HepG2 (cell line): ENCODE data around the gene RBMS2. TPM values are rescaled to one million over a fixed set of nuclear protein-coding genes. Genes with fewer than 3 reads are reported as not detected.
A peak's percentile ranks its signal among the peaks of the same experiment; 100 is the strongest.

Experiments
- ARNT ChIP-seq: fragments of 450-650 bp; IDR thresholded peaks from 2 replicates; pipeline ENCODE4 v1.6.1; 2017
- CREB1 ChIP-seq, 2 experiments: fragments of 450-650 bp in 1 of 2; IDR thresholded peaks; 2 replicates each; pipeline ENCODE4 v1.6.1; 2016 to 2017; ENCODE audit warnings: control low read depth in 1 of 2, mild to moderate bottlenecking in 1 of 2, missing compliant biosample characterization in 1 of 2, missing genetic modification characterization in 1 of 2
- GATAD1 ChIP-seq: IDR thresholded peaks from 2 replicates; pipeline ENCODE4 v1.6.1; 2016; ENCODE audit warnings: missing genetic modification reagents, missing compliant biosample characterization
- KLF6 ChIP-seq: IDR thresholded peaks from 2 replicates; pipeline ENCODE4 v1.8.0; 2016; ENCODE audit warnings: missing biosample characterization, missing genetic modification reagents
- MED1 ChIP-seq: sonication (generic); formaldehyde crosslinking; IDR thresholded peaks from 2 replicates; pipeline ENCODE4 v1.4.0; 2020; ENCODE audit warnings: missing genetic modification reagents
- NCOA2 ChIP-seq: sonication (generic); formaldehyde crosslinking; IDR thresholded peaks from 2 replicates; pipeline ENCODE4 v1.8.0; 2022; ENCODE audit warnings: inconsistent platforms
- PHF20 ChIP-seq: sonication (generic); formaldehyde crosslinking; IDR thresholded peaks from 2 replicates; pipeline ENCODE4 v1.5.0; 2020; ENCODE audit warnings: mild to moderate bottlenecking, missing genetic modification reagents
- RFX5 ChIP-seq: IDR thresholded peaks from 2 replicates; pipeline ENCODE4 v1.6.1; 2011; ENCODE audit warnings: low read depth, low read length, improper control_type of control experiment
- SETDB1 ChIP-seq: sonication (generic); formaldehyde crosslinking; IDR thresholded peaks from 2 replicates; pipeline ENCODE4 v1.5.1; 2020; ENCODE audit warnings: missing genetic modification reagents, mild to moderate bottlenecking, borderline replicate concordance
- TBX3 ChIP-seq: fragments of 450-650 bp; IDR thresholded peaks from 2 replicates; pipeline ENCODE4 v1.6.1; 2017; ENCODE audit warnings: antibody characterized with exemption, mild to moderate bottlenecking, inconsistent platforms, borderline replicate concordance
- ZFAT ChIP-seq: sonication (generic); formaldehyde crosslinking; conservative IDR thresholded peaks from 2 replicates; pipeline ENCODE4 v1.8.1; 2023; ENCODE audit warnings: missing genetic modification reagents, inconsistent platforms
- ZNF235 ChIP-seq: sonication (generic); formaldehyde crosslinking; IDR thresholded peaks from 2 replicates; pipeline ENCODE4 v1.8.1; 2023; ENCODE audit warnings: mild to moderate bottlenecking, missing genetic modification reagents, borderline replicate concordance
- ZNF326 ChIP-seq: sonication (generic); formaldehyde crosslinking; IDR thresholded peaks from 2 replicates; pipeline ENCODE4 v1.4.0; 2020; ENCODE audit warnings: missing genetic modification reagents, borderline replicate concordance
- ZNF331 ChIP-seq: sonication (generic); formaldehyde crosslinking; IDR thresholded peaks from 2 replicates; pipeline ENCODE4 v1.4.0; 2020; ENCODE audit warnings: missing genetic modification reagents
- ZNF567 ChIP-seq: sonication (generic); formaldehyde crosslinking; IDR thresholded peaks from 2 replicates; pipeline ENCODE4 v1.8.1; 2023; ENCODE audit warnings: mild to moderate bottlenecking, missing genetic modification reagents, borderline replicate concordance
- ZNF776 ChIP-seq: sonication (generic); formaldehyde crosslinking; IDR thresholded peaks from 2 replicates; pipeline ENCODE4 v1.4.0; 2020; ENCODE audit warnings: mild to moderate bottlenecking, missing genetic modification reagents
- ZNF850 ChIP-seq: sonication (generic); formaldehyde crosslinking; conservative IDR thresholded peaks from 2 replicates; pipeline ENCODE4 v1.9.0; 2021; ENCODE audit warnings: mild to moderate bottlenecking, missing genetic modification reagents
- polyA plus RNA-seq, 8 experiments: library from polyadenylated mRNA; depleted of rRNA in 3 of 8; stranded (reverse) in 7 of 8; unstranded in 1 of 8; fragments of >200 nt; fragmentation: Illumina TruSeq in 4 of 8; extraction: Trizol in 4 of 8; gene quantifications; 2 replicates each; pipeline versions ENCODE4 v1.2.1 to v1.2.3, GENCODE V29; 2011 to 2016; ENCODE audit warnings: low read depth in 4 of 8, missing spikeins in 1 of 8, mixed read lengths in 1 of 8; ENCODE audit not compliant: insufficient read depth in 1 of 8
- total RNA-seq, 5 experiments: library from RNA; depleted of rRNA; stranded (reverse); fragments of >200 nt; fragmentation: Illumina TruSeq; extraction: Trizol; gene quantifications; 2 replicates each; pipeline ENCODE4 v1.2.3, GENCODE V29; 2016; ENCODE audit warnings: low read depth in 1 of 5
- TF ChIP-seq, protein P1 (sequence below): sonication (generic); formaldehyde crosslinking; IDR thresholded peaks from 2 replicates; pipeline ENCODE4 v1.4.0; 2020; ENCODE audit warnings: missing genetic modification reagents, borderline replicate concordance
- TF ChIP-seq, protein P2 (sequence below): IDR thresholded peaks from 2 replicates; pipeline ENCODE4 v1.6.1; 2016; ENCODE audit warnings: missing compliant biosample characterization, missing genetic modification reagents, borderline replicate concordance
- TF ChIP-seq, protein P3 (sequence below): IDR thresholded peaks from 2 replicates; pipeline ENCODE4 v1.6.1; 2016; ENCODE audit warnings: control low read depth
- TF ChIP-seq, protein P4 (sequence below): IDR thresholded peaks from 2 replicates; pipeline ENCODE4 v1.6.1; 2016
- TF ChIP-seq, protein P5 (sequence below): sonication (generic); formaldehyde crosslinking; IDR thresholded peaks from 2 replicates; pipeline ENCODE4 v1.4.0; 2020; ENCODE audit warnings: missing genetic modification reagents
- TF ChIP-seq, protein P6 (sequence below): sonication (generic); formaldehyde crosslinking; IDR thresholded peaks from 2 replicates; pipeline ENCODE4 v1.8.1; 2023; ENCODE audit warnings: mild to moderate bottlenecking, moderate library complexity, missing genetic modification reagents

Gene RBMS2
- total and polyA plus RNA-seq, 2 of the 13 experiments (the other 11 are each of a cell fraction or from before 2014, with no cell fraction given): 0.53 to 7.4 TPM

DNA sequence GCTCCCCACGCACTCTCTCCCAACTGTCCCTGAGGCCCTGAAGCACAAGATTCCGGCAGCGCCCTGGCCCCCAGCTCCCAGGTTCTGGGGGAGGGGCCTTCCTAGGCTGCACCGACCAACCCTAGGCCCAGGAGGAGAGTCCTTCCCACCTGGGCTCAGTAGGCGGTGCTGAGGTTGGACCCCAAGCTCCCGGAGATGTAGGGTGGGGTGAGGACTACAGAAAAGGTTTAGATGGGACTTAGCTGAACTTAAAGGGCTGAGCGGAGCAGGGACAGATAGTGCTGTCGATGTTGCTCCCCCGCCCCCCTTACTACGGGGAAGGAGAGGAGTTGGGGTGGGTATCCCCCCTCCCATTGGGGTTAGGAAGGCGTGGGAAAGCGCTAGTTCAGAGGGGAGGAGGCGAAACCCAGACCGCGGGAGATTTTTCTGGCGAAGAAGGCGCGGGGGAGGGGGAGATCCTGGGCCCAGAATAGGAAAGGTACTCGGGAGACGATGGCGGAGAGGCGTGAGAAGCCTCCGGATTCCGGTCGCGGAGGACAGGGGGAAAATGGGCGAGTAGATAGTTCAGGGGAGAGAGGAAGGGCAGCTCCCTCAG lies 112.7 kb downstream of the RBMS2 start (continued):
- TF ChIP-seq, protein P1, sequence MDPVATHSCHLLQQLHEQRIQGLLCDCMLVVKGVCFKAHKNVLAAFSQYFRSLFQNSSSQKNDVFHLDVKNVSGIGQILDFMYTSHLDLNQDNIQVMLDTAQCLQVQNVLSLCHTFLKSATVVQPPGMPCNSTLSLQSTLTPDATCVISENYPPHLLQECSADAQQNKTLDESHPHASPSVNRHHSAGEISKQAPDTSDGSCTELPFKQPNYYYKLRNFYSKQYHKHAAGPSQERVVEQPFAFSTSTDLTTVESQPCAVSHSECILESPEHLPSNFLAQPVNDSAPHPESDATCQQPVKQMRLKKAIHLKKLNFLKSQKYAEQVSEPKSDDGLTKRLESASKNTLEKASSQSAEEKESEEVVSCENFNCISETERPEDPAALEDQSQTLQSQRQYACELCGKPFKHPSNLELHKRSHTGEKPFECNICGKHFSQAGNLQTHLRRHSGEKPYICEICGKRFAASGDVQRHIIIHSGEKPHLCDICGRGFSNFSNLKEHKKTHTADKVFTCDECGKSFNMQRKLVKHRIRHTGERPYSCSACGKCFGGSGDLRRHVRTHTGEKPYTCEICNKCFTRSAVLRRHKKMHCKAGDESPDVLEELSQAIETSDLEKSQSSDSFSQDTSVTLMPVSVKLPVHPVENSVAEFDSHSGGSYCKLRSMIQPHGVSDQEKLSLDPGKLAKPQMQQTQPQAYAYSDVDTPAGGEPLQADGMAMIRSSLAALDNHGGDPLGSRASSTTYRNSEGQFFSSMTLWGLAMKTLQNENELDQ (CRISPR knock-in tag): no peak
- TF ChIP-seq, protein P2, sequence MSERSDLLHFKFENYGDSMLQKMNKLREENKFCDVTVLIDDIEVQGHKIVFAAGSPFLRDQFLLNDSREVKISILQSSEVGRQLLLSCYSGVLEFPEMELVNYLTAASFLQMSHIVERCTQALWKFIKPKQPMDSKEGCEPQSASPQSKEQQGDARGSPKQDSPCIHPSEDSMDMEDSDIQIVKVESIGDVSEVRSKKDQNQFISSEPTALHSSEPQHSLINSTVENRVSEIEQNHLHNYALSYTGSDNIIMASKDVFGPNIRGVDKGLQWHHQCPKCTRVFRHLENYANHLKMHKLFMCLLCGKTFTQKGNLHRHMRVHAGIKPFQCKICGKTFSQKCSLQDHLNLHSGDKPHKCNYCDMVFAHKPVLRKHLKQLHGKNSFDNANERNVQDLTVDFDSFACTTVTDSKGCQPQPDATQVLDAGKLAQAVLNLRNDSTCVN: no peak
- TF ChIP-seq, protein P3, sequence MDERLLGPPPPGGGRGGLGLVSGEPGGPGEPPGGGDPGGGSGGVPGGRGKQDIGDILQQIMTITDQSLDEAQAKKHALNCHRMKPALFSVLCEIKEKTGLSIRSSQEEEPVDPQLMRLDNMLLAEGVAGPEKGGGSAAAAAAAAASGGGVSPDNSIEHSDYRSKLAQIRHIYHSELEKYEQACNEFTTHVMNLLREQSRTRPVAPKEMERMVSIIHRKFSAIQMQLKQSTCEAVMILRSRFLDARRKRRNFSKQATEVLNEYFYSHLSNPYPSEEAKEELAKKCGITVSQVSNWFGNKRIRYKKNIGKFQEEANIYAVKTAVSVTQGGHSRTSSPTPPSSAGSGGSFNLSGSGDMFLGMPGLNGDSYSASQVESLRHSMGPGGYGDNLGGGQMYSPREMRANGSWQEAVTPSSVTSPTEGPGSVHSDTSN: no peak
- TF ChIP-seq, protein P4, sequence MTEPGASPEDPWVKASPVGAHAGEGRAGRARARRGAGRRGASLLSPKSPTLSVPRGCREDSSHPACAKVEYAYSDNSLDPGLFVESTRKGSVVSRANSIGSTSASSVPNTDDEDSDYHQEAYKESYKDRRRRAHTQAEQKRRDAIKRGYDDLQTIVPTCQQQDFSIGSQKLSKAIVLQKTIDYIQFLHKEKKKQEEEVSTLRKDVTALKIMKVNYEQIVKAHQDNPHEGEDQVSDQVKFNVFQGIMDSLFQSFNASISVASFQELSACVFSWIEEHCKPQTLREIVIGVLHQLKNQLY (CRISPR knock-in tag): no peak
- TF ChIP-seq, protein P5, sequence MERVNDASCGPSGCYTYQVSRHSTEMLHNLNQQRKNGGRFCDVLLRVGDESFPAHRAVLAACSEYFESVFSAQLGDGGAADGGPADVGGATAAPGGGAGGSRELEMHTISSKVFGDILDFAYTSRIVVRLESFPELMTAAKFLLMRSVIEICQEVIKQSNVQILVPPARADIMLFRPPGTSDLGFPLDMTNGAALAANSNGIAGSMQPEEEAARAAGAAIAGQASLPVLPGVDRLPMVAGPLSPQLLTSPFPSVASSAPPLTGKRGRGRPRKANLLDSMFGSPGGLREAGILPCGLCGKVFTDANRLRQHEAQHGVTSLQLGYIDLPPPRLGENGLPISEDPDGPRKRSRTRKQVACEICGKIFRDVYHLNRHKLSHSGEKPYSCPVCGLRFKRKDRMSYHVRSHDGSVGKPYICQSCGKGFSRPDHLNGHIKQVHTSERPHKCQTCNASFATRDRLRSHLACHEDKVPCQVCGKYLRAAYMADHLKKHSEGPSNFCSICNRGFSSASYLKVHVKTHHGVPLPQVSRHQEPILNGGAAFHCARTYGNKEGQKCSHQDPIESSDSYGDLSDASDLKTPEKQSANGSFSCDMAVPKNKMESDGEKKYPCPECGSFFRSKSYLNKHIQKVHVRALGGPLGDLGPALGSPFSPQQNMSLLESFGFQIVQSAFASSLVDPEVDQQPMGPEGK (CRISPR knock-in tag): peak; percentile 85
- TF ChIP-seq ZNF776 (CRISPR knock-in tag): 0 out of 2 replicates have a peak, but pooled peaks have one; percentile 48
- TF ChIP-seq RFX5: no peak
- no peak for TF ChIP-seq KLF6 (CRISPR knock-in tag)
- TF ChIP-seq ZNF567 (CRISPR knock-in tag): no peak
- TF ChIP-seq TBX3: no peak
- TF ChIP-seq, protein P6, sequence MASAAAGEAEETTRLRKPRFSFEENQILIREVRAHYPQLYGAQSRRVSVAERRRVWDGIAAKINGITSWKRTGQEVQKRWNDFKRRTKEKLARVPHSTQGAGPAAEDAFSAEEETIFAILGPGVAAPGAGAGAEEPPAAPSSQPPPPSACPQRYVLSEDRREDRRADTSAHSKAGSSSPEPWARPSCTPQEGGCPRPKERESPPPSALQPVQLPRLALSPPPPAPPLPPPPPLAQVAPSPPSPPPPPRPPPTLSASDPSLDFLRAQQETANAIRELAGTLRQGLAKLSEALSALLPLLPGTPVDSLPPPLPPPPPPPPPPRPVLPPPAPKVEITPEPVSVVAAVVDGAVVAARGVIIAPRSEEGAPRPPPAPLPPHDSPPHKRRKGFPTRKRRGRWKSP (CRISPR knock-in tag): no peak
- TF ChIP-seq SETDB1 (CRISPR knock-in tag): no peak
- TF ChIP-seq CREB1 (IDR thresholded peaks at IDR 0.05): no peak
- no peak for TF ChIP-seq CREB1 (CRISPR knock-in tag; IDR thresholded peaks at IDR 0.05)
- peak; percentile 52; the same call in 1 of the 2 replicates for TF ChIP-seq GATAD1 (CRISPR knock-in tag)
- no peak for TF ChIP-seq PHF20
- TF ChIP-seq ZNF331 (CRISPR knock-in tag): 0 out of 2 replicates have a peak, but pooled peaks have one; percentile 8
- no peak for TF ChIP-seq ZFAT (CRISPR knock-in tag)
- TF ChIP-seq NCOA2: no peak
- peak; percentile 21; the same call in 1 of the 2 replicates for TF ChIP-seq MED1
- no peak for TF ChIP-seq ARNT
- no peak for TF ChIP-seq ZNF326
- TF ChIP-seq ZNF850 (CRISPR knock-in tag): no peak
- no peak for TF ChIP-seq ZNF235 (CRISPR knock-in tag)
